IMR-90 (cell line): ENCODE measurements around the gene IRF2BP1. TPM values are rescaled to one million over a fixed set of nuclear protein-coding genes. Genes with fewer than 3 reads are reported as not detected.

Source experiments
- ATAC-seq: fragments of 200-7000 bp; cut with Tn5 transposase; 2 replicates; pipeline ENCODE4 v1.9.1; 2020; ENCODE audit warnings: low read depth, mild to moderate bottlenecking, moderate library complexity
- BruUV-seq: library from RNA; stranded (reverse); fragments of 400-500 nt; replicated peaks from 2 replicates; lab custom pipeline; 2021; lab: Mats Ljungman, UMichigan
- CTCF ChIA-PET: fragments of 300-600 bp; formaldehyde crosslinking; extraction: SDS; loops from one replicate; lab custom pipeline; 2021; ENCODE audit warnings: antibody characterized with exemption; lab: Yijun Ruan, JAX
- POLR2A ChIA-PET: fragments of 300-600 bp; sonication (Branson Sonifier 250); formaldehyde crosslinking; loops from one replicate; lab custom pipeline; 2022; ENCODE audit warnings: antibody characterized with exemption; ENCODE audit not compliant: unreplicated experiment; lab: Charles Lee
- DNase-seq: peaks from one replicate; pipeline ENCODE4 v3.0.0; 2013
- H2AFZ ChIP-seq: replicated peaks from 2 replicates; pipeline ENCODE3; 2013; ENCODE audit warnings: low read length, mild to moderate bottlenecking; ENCODE audit not compliant: poor library complexity
- H2AK5ac ChIP-seq: 2 replicates; pipeline ENCODE4 v1.6.1; 2013; ENCODE audit warnings: low read depth, low read length, inconsistent platforms
- H2AK9ac ChIP-seq: replicated peaks from 2 replicates; pipeline ENCODE3; 2013; ENCODE audit warnings: mild to moderate bottlenecking, low read depth, low read length, moderate library complexity; ENCODE audit not compliant: poor library complexity
- H2BK120ac ChIP-seq: 2 replicates; pipeline ENCODE4 v1.6.1; 2013; ENCODE audit warnings: low read depth, low read length, inconsistent platforms
- H2BK15ac ChIP-seq: 3 replicates; pipeline ENCODE4 v1.6.1; 2013; ENCODE audit warnings: low read depth, low read length, inconsistent platforms
- H2BK20ac ChIP-seq: 2 replicates; pipeline ENCODE4 v1.6.1; 2013; ENCODE audit warnings: low read depth, mild to moderate bottlenecking, inconsistent platforms, low read length, moderate library complexity
- H2BK5ac ChIP-seq: 2 replicates; pipeline ENCODE4 v1.6.1; 2013; ENCODE audit warnings: mild to moderate bottlenecking, low read depth, low read length, inconsistent platforms; ENCODE audit not compliant: poor library complexity, severe bottlenecking
- H3K14ac ChIP-seq: replicated peaks from 2 replicates; pipeline ENCODE4 v1.6.1; 2013; ENCODE audit warnings: low read depth, low read length, inconsistent platforms
- H3K18ac ChIP-seq: 2 replicates; pipeline ENCODE4 v1.6.1; 2013; ENCODE audit warnings: low read depth, low read length, control low read depth
- H3K23ac ChIP-seq: 2 replicates; pipeline ENCODE4 v1.6.1; 2013; ENCODE audit warnings: low read depth, low read length, inconsistent platforms
- H3K27ac ChIP-seq: 2 replicates; pipeline ENCODE4 v1.5.1; 2013; ENCODE audit warnings: mild to moderate bottlenecking, control low read depth, low read length; ENCODE audit not compliant: insufficient read depth
- H3K27me3 ChIP-seq: 2 replicates; pipeline ENCODE4 v1.6.1; 2013; ENCODE audit warnings: low read length; ENCODE audit not compliant: control insufficient read depth, insufficient read depth
- H3K36me3 ChIP-seq: 2 replicates; pipeline ENCODE4 v1.6.1; 2013; ENCODE audit warnings: low read length, mixed read lengths; ENCODE audit not compliant: control insufficient read depth, insufficient read depth
- H3K4ac ChIP-seq: 2 replicates; pipeline ENCODE4 v1.6.1; 2013; ENCODE audit warnings: low read depth, low read length, inconsistent platforms
- H3K4me1 ChIP-seq: 2 replicates; pipeline ENCODE4 v1.6.1; 2013; ENCODE audit warnings: low read length, mixed read lengths; ENCODE audit not compliant: control insufficient read depth, insufficient read depth
- H3K4me2 ChIP-seq: 2 replicates; pipeline ENCODE4 v1.6.1; 2013; ENCODE audit warnings: low read depth, mild to moderate bottlenecking, control low read depth, low read length, moderate library complexity
- H3K4me3 ChIP-seq: 2 replicates; pipeline ENCODE4 v1.5.1; 2013; ENCODE audit warnings: low read depth, mild to moderate bottlenecking, control low read depth, low read length, moderate library complexity; ENCODE audit not compliant: insufficient read depth
- H3K56ac ChIP-seq: 2 replicates; pipeline ENCODE4 v1.6.1; 2013; ENCODE audit warnings: low read length, inconsistent platforms; ENCODE audit not compliant: insufficient read depth; ENCODE audit errors: extremely low read depth
- H3K79me1 ChIP-seq, 2 experiments: 2 replicates each; pipeline ENCODE4 v1.6.1; 2013; ENCODE audit warnings: low read length in 2 of 2, inconsistent platforms in 1 of 2, low read depth in 1 of 2
- H3K9ac ChIP-seq: 2 replicates; pipeline ENCODE4 v1.6.1; 2013; ENCODE audit warnings: low read depth, low read length, control low read depth
- H3K9me1 ChIP-seq: 2 replicates; pipeline ENCODE4 v1.6.1; 2013; ENCODE audit warnings: low read length, inconsistent platforms; ENCODE audit not compliant: insufficient read depth
- H3K9me3 ChIP-seq: 2 replicates; pipeline ENCODE4 v1.6.1; 2013; ENCODE audit warnings: low read length; ENCODE audit not compliant: control insufficient read depth, insufficient read depth
- H4K20me1 ChIP-seq: 2 replicates; pipeline ENCODE4 v1.6.1; 2013; ENCODE audit warnings: low read length, inconsistent platforms; ENCODE audit not compliant: insufficient read depth
- H4K5ac ChIP-seq: 2 replicates; pipeline ENCODE4 v1.6.1; 2013; ENCODE audit warnings: mild to moderate bottlenecking, low read depth, low read length, control low read depth
- H4K8ac ChIP-seq, 2 experiments: 2 replicates each; pipeline ENCODE4 v1.6.1; 2013; ENCODE audit warnings: low read depth in 2 of 2, low read length in 2 of 2, control low read depth in 1 of 2, inconsistent platforms in 1 of 2
- H4K91ac ChIP-seq: 2 replicates; pipeline ENCODE4 v1.6.1; 2013; ENCODE audit warnings: low read depth, low read length, inconsistent platforms; ENCODE audit not compliant: insufficient read depth
- BHLHE40 ChIP-seq: fragments of 150-350 bp; IDR thresholded peaks from 2 replicates; pipeline ENCODE4 v1.6.1; 2016; ENCODE audit warnings: mild to moderate bottlenecking, low read depth, low read length
- RFX5 ChIP-seq: IDR thresholded peaks from 2 replicates; pipeline ENCODE4 v1.8.0; 2012; ENCODE audit warnings: low read depth, mild to moderate bottlenecking, low read length, moderate library complexity
- USF2 ChIP-seq: fragments of 150-350 bp; IDR thresholded peaks from 2 replicates; pipeline ENCODE4 v1.6.1; 2017; ENCODE audit warnings: mild to moderate bottlenecking, antibody characterized with exemption, low read length, low read depth
- WGBS, 2 experiments: methylation state at CpG; one replicate each; pipeline versions ENCODE4 v1.1.5 to v1.1.7; 2013; ENCODE audit warnings: missing lambda C conversion rate in 2 of 2; ENCODE audit not compliant: insufficient read length in 1 of 2; ENCODE audit errors: extremely low coverage in 2 of 2; 5-methylcytosine and 5-hydroxymethylcytosine counted together
- dilution Hi-C: fragments of 300-500 bp; cut with HindIII; formaldehyde crosslinking; loops from one replicate; pipeline ENCODE4 v1.14.3; 2018; ENCODE audit warnings: low sequenced_read_pairs; ENCODE audit not compliant: unreplicated experiment
- in situ Hi-C: fragments of 300-500 bp; cut with MboI; formaldehyde crosslinking; loops from 3 replicates; pipeline ENCODE4 v1.14.3; 2019; ENCODE audit warnings: low sequenced_read_pairs, inconsistent platforms, mixed read lengths
- intact Hi-C: fragments of 100-400 bp; cut with micrococcal nuclease; formaldehyde crosslinking; loops from 2 replicates; pipeline ENCODE4 v1.10.0; 2022
- polyA plus RNA-seq, 3 experiments: library from polyadenylated mRNA; depleted of rRNA; stranded (reverse); fragments of >200 nt; gene quantifications; 2 replicates each; pipeline ENCODE4 v1.2.3, GENCODE V29; 2012; ENCODE audit warnings: low replicate concordance in 1 of 3
- total RNA-seq: library from RNA; depleted of rRNA; stranded (reverse); fragments of >200 nt; gene quantifications from 2 replicates; pipeline ENCODE4 v1.2.3, GENCODE V29; 2012

The IRF2BP1 gene
- total and polyA plus RNA-seq, 2 of the 4 experiments (the other 2 are of a cell fraction), result 4.5 to 8.5 TPM

- peaks cover 0 to 19% of the 10 kb centered on the region in 2 experiments; a peak in 2 of 4 replicates for H3K79me1 ChIP-seq
- H4K20me1 ChIP-seq, result peaks cover 9% of the 10 kb centered on the region; the same call in 1 of the 2 replicates
- no peak overlapping the region for H3K18ac ChIP-seq
- H2AFZ ChIP-seq, result no peak overlapping the region
- no peak overlapping the region for H3K4ac ChIP-seq
- intact Hi-C loops, result loop anchor here (5.0 kb wide), 1 partner anchor 108 kb away; the partner anchor contains the start of gene CCDC61
- no peak overlapping the region for H2BK15ac ChIP-seq
- H3K27ac ChIP-seq, result no peak overlapping the region
- H2BK120ac ChIP-seq, result no peak overlapping the region
- no peak for ATAC-seq
- H3K9me3 ChIP-seq, result no peaks in the 10 kb centered on the region
- dilution Hi-C loops, result no loop called here
- H3K9ac ChIP-seq, result no peak overlapping the region
- in situ Hi-C loops, result no loop called here
- H3K14ac ChIP-seq, result no peak overlapping the region
- no TSS peak for BruUV-seq
- no peak overlapping the region for H3K23ac ChIP-seq
- no peak overlapping the region for H2BK5ac ChIP-seq
- DNase-seq, result no peak
- H2AK9ac ChIP-seq, result no peak overlapping the region
- H4K8ac ChIP-seq, result no peak overlapping the region
- H4K91ac ChIP-seq, result no peak overlapping the region
- ChIA-PET POLR2A (no interaction called here), CTCF (no interaction called here)
- peaks cover 6% of the 10 kb centered on the region; the same call in 1 of the 2 replicates for H3K9me1 ChIP-seq
- no peak overlapping the region for H2AK5ac ChIP-seq
- no peak overlapping the region for H3K4me3 ChIP-seq
- no peak overlapping the region for H3K4me2 ChIP-seq
- peaks cover 8% of the 10 kb centered on the region for H3K4me1 ChIP-seq
- TF ChIP-seq RFX5 (no peak), USF2 (no peak), BHLHE40 (no peak)
- no peak overlapping the region for H4K5ac ChIP-seq
- no peak overlapping the region for H3K56ac ChIP-seq
- 100% methylated on average over 1 of the region's 6 CpGs; no CpG with 5 or more reads in 1 of the 2 experiments for WGBS, 2 experiments
- no peak overlapping the region for H2BK20ac ChIP-seq
- peaks cover 3% of the 10 kb centered on the region; the same call in 1 of the 2 replicates for H3K36me3 ChIP-seq
- no peaks in the 10 kb centered on the region for H3K27me3 ChIP-seq
These were observed 3.4 kb upstream of the IRF2BP1 start for GRCh38 chr19:45889210-45889885.
